Trophoblast cell (in vitro differentiated cells and primary cell): Measurements from ENCODE around the gene NT5DC1.
"Not testable (repeated sequence)": the region's sequence is repeated elsewhere in the genome, so short reads cannot be mapped to it uniquely, and the experiment has no call there.

Experiments used
- DNase-seq, 2 donors: peaks; one replicate each; pipeline ENCODE4 v3.0.0-alpha.2; 2016
- H2AFZ ChIP-seq: 2 replicates; pipeline ENCODE4 v1.6.1; 2013; ENCODE audit warnings: low read length, moderate library complexity, mild to moderate bottlenecking; ENCODE audit not compliant: insufficient read depth, poor library complexity
- H2AK5ac ChIP-seq: 2 replicates; pipeline ENCODE4 v1.6.1; 2013; ENCODE audit warnings: mild to moderate bottlenecking, low read length
- H2BK120ac ChIP-seq: 2 replicates; pipeline ENCODE4 v1.6.1; 2013; ENCODE audit warnings: low read length, mild to moderate bottlenecking, moderate library complexity; ENCODE audit not compliant: insufficient read depth, poor library complexity
- H2BK12ac ChIP-seq: 2 replicates; pipeline ENCODE4 v1.6.1; 2013; ENCODE audit warnings: mild to moderate bottlenecking, low read length, moderate library complexity
- H2BK5ac ChIP-seq: 2 replicates; pipeline ENCODE4 v1.6.1; 2013; ENCODE audit warnings: low read length, low read depth, moderate library complexity, mild to moderate bottlenecking; ENCODE audit not compliant: poor library complexity
- H3K14ac ChIP-seq: 2 replicates; pipeline ENCODE4 v1.6.1; 2013; ENCODE audit warnings: mild to moderate bottlenecking, low read length
- H3K18ac ChIP-seq: 2 replicates; pipeline ENCODE4 v1.6.1; 2013; ENCODE audit warnings: mild to moderate bottlenecking, low read length
- H3K23ac ChIP-seq: 2 replicates; pipeline ENCODE4 v1.6.1; 2013; ENCODE audit warnings: low read length
- H3K27ac ChIP-seq: 2 replicates; pipeline ENCODE4 v1.5.1; 2013; ENCODE audit warnings: low read depth, mild to moderate bottlenecking, inconsistent platforms, low read length, moderate library complexity
- H3K27me3 ChIP-seq: 2 replicates; pipeline ENCODE4 v1.6.1; 2013; ENCODE audit warnings: inconsistent platforms, mild to moderate bottlenecking, low read length, moderate library complexity; ENCODE audit not compliant: insufficient read depth
- H3K36me3 ChIP-seq, 2 experiments: 1 replicate in 1 of 2; 2 replicates in 1 of 2; pipeline ENCODE4 v1.6.1; 2013; ENCODE audit warnings: low read length in 2 of 2, mild to moderate bottlenecking in 2 of 2, moderate library complexity in 1 of 2; ENCODE audit not compliant: insufficient read depth in 2 of 2, control insufficient read depth in 1 of 2
- H3K4ac ChIP-seq: 2 replicates; pipeline ENCODE4 v1.6.1; 2013; ENCODE audit warnings: low read depth, mild to moderate bottlenecking, low read length, moderate library complexity
- H3K4me1 ChIP-seq, 2 experiments: 1 replicate in 1 of 2; 2 replicates in 1 of 2; pipeline ENCODE4 v1.6.1; 2013; ENCODE audit warnings: low read length in 2 of 2, mild to moderate bottlenecking in 2 of 2, moderate library complexity in 1 of 2; ENCODE audit not compliant: insufficient read depth in 2 of 2, control insufficient read depth in 1 of 2
- H3K4me2 ChIP-seq: 2 replicates; pipeline ENCODE4 v1.6.1; 2013; ENCODE audit warnings: inconsistent platforms, mild to moderate bottlenecking, low read length, moderate library complexity
- H3K4me3 ChIP-seq: 2 replicates; pipeline ENCODE4 v1.5.1; 2013; ENCODE audit warnings: mild to moderate bottlenecking, low read depth, low read length, inconsistent platforms
- H3K79me1 ChIP-seq: one replicate; pipeline ENCODE4 v1.6.1; 2013; ENCODE audit warnings: low read length
- H3K79me2 ChIP-seq: 2 replicates; pipeline ENCODE4 v1.6.1; 2013; ENCODE audit warnings: low read length, mild to moderate bottlenecking; ENCODE audit not compliant: control insufficient read depth, insufficient read depth, poor library complexity
- H3K9ac ChIP-seq: 2 replicates; pipeline ENCODE4 v1.6.1; 2013; ENCODE audit warnings: mild to moderate bottlenecking, low read length
- H3K9me3 ChIP-seq: 2 replicates; pipeline ENCODE4 v1.6.1; 2013; ENCODE audit warnings: low read depth, mild to moderate bottlenecking, control low read depth, inconsistent platforms, low read length; ENCODE audit not compliant: insufficient read depth
- H4K12ac ChIP-seq: 2 replicates; pipeline ENCODE4 v1.6.1; 2013; ENCODE audit warnings: low read depth, mild to moderate bottlenecking, low read length, moderate library complexity
- H4K8ac ChIP-seq: 2 replicates; pipeline ENCODE4 v1.6.1; 2013; ENCODE audit warnings: low read depth, mild to moderate bottlenecking, low read length, moderate library complexity
- H4K91ac ChIP-seq: one replicate; pipeline ENCODE4 v1.6.1; 2013; ENCODE audit warnings: low read depth, mild to moderate bottlenecking, low read length, moderate library complexity
- WGBS: extraction: QIAGEN DNeasy Blood & Tissue Kit; methylation state at CpG from one replicate; pipeline ENCODE4 v1.1.7; 2013; ENCODE audit warnings: missing lambda C conversion rate; ENCODE audit not compliant: insufficient read length, insufficient coverage; ENCODE audit errors: extremely low coverage; 5-methylcytosine and 5-hydroxymethylcytosine counted together

NT5DC1 gene

DNA sequence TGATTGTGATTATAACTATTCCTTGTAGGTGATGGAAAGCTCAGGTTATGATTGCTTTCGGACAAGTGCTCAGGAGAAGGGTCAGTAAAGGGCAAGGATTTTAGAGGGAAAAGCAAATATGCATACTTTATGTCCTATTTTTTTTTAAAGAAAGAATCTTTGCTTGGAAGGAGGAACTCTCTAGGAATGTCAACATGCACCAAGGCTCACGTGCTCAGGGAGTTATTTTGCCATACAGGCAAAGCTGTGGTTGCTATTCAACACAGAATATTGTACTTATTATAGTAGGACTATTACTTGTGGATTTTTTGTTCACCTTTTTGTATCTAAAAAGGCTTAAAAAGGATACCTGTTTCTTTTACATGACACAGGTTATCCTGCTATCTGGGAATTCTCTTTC is 182.0 kb downstream of the NT5DC1 start:
- H3K14ac ChIP-seq = no peak overlapping the region
- peaks cover 7% of the 10 kb centered on the region for H3K79me1 ChIP-seq
- H2BK12ac ChIP-seq = no peak overlapping the region
- H3K4me2 ChIP-seq = no peak overlapping the region
- no peak overlapping the region for H2BK120ac ChIP-seq
- no peak overlapping the region for H4K91ac ChIP-seq
- H3K4me1 ChIP-seq = peaks cover 12% of the 10 kb centered on the region in 2 experiments
- H2AK5ac ChIP-seq = no peak overlapping the region
- H3K27me3 ChIP-seq = no peaks in the 10 kb centered on the region
- no peaks in the 10 kb centered on the region for H3K9me3 ChIP-seq
- no peak overlapping the region for H2AFZ ChIP-seq
- no peak for DNase-seq
- H3K79me2 ChIP-seq = peaks cover 14% of the 10 kb centered on the region
- H4K12ac ChIP-seq = no peak overlapping the region
- H3K4me3 ChIP-seq = no peak overlapping the region
- peaks cover 0 to 7% of the 10 kb centered on the region in 2 experiments for H3K36me3 ChIP-seq
- H3K4ac ChIP-seq = no peak overlapping the region
- no peak overlapping the region for H3K9ac ChIP-seq
- H3K23ac ChIP-seq = no peak overlapping the region
- no peak overlapping the region for H3K27ac ChIP-seq
- no peak overlapping the region for H3K18ac ChIP-seq
- no CpG with 5 or more reads among the region's 2 CpGs for WGBS
- H2BK5ac ChIP-seq = no peak overlapping the region
- H4K8ac ChIP-seq = no peak overlapping the region

- Histone ChIP-seq H2BK12ac (no peak overlapping the region), H3K27me3 (no peaks in the 10 kb centered on the region), H2AK5ac (no peak overlapping the region), H3K27ac (no peak overlapping the region), H3K14ac (no peak overlapping the region), H3K9ac (no peak overlapping the region), H4K12ac (no peak overlapping the region), H3K4me2 (no peak overlapping the region), H3K23ac (no peak overlapping the region), H3K4me3 (no peak overlapping the region), H2BK5ac (no peak overlapping the region), H3K4ac (no peak overlapping the region), H2BK120ac (no peak overlapping the region), H4K8ac (no peak overlapping the region), H3K36me3 (peaks cover 0 to 3% of the 10 kb centered on the region in 2 experiments), H4K91ac (no peak overlapping the region), H3K79me2 (peaks cover 14% of the 10 kb centered on the region), H3K4me1 (peaks cover 7% of the 10 kb centered on the region in 2 experiments), H3K9me3 (no peaks in the 10 kb centered on the region), H3K18ac (no peak overlapping the region), H3K79me1 (peaks cover 7% of the 10 kb centered on the region), H2AFZ (no peak overlapping the region)
- DNase-seq = no peak
- no CpG with 5 or more reads among the region's 1 CpG for WGBS
These were observed 182.5 kb downstream of the NT5DC1 start for GRCh38 chr6:116283191-116283590.

DNA sequence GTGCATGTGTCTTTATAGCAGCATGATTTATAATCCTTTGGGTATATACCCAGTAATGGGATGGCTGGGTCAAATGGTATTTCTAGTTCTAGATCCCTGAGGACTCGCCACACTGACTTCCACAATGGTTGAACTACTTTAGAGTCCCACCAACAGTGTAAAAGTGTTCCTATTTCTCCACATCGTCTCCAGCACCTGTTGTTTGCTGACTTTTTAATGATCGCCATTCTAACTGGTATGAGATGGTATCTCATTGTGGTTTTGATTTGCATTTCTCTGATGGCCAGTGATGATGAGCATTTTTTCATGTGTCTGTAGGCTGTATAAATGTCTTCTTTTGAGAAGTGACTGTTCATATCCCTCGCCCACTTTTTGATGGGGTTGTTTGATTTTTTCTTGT is 184.3 kb downstream of the NT5DC1 start:
- not testable (repeated sequence) for H2BK12ac ChIP-seq, H3K4me2 ChIP-seq, H3K79me2 ChIP-seq, H3K4me1 ChIP-seq, H3K9me3 ChIP-seq, H4K8ac ChIP-seq, H3K23ac ChIP-seq, H3K36me3 ChIP-seq, H4K91ac ChIP-seq, H3K9ac ChIP-seq, H3K4ac ChIP-seq, H3K14ac ChIP-seq, H3K18ac ChIP-seq, H3K27me3 ChIP-seq, H2BK120ac ChIP-seq, H4K12ac ChIP-seq, H2AK5ac ChIP-seq, H2AFZ ChIP-seq, H3K4me3 ChIP-seq, H3K27ac ChIP-seq, DNase-seq, H2BK5ac ChIP-seq, H3K79me1 ChIP-seq
- no CpG with 5 or more reads among the region's 4 CpGs for WGBS

DNA sequence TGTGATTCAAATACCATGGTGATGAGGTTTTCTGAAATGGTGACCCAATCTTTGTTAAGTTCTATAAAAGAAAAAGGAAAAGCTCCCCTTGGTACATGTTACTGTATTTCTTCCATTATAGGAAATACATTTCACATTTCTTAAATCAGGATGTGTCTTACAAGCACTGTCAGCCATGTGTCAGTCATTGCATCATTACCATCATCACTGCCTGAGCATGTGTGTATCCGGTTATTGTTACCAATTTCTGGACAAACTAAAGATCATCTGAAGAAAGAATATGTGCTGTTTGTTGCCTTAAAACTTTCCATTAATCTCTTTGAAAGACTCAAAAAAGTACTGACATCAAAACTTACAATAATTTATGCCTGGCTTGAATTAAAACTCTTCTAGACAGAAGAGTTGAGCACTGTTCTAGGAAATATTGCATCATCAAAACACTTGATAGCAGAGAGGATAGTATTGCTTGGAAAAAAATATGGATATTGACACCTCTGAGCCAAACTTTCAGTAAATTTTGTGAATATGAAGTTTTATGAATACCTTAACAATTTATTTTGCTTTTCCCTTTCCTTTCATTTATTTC is 186.2 kb downstream of the NT5DC1 start:
- no CpG with 5 or more reads among the region's 1 CpG for WGBS
- no peak overlapping the region for H3K4me2 ChIP-seq
- H3K79me2 ChIP-seq = no peaks in the 10 kb centered on the region

More for the DNA sequence above, 186.2 kb downstream of the NT5DC1 start:
- no peak for DNase-seq
- no peak overlapping the region for H3K23ac ChIP-seq
- H2BK5ac ChIP-seq = no peak overlapping the region
- no peaks in the 10 kb centered on the region for H3K4me1 ChIP-seq
- H3K27me3 ChIP-seq = no peaks in the 10 kb centered on the region
- no peak overlapping the region for H3K27ac ChIP-seq
- no peak overlapping the region for H4K8ac ChIP-seq
- no peak overlapping the region for H3K4me3 ChIP-seq
- H2AFZ ChIP-seq = no peak overlapping the region
- no peak overlapping the region for H3K18ac ChIP-seq
- H4K91ac ChIP-seq = no peak overlapping the region
- no peak overlapping the region for H4K12ac ChIP-seq
- H2AK5ac ChIP-seq = no peak overlapping the region
- no peak overlapping the region for H3K9ac ChIP-seq
- H3K79me1 ChIP-seq = no peaks in the 10 kb centered on the region
- H3K36me3 ChIP-seq = no peaks in the 10 kb centered on the region
- H2BK12ac ChIP-seq = no peak overlapping the region
- no peaks in the 10 kb centered on the region for H3K9me3 ChIP-seq
- H2BK120ac ChIP-seq = no peak overlapping the region
- no peak overlapping the region for H3K14ac ChIP-seq
- no peak overlapping the region for H3K4ac ChIP-seq
